NOMO-1 treated with DMSO at 0.1 percent for 48 hours (cell line): ENCODE data around the gene MDGA2.

Experiments used
- DNase-seq: peaks from one replicate; lab custom pipeline; 2025; ENCODE audit not compliant: unreplicated experiment; lab: John Stamatoyannopoulos, UW

MDGA2 gene

GRCh38 chr14:47154276-47154797 lies 521.1 kb downstream of the MDGA2 start:
- no peak for DNase-seq

GRCh38 chr14:47153746-47154145 lies 521.7 kb downstream of the MDGA2 start:
- DNase-seq: no peak

- DNase-seq: no peak
Observed at GRCh38 chr14:47150267-47150666, 525.1 kb downstream of the MDGA2 start.

- DNase-seq: no peak
Observed at GRCh38 chr14:47149326-47149725, 526.1 kb downstream of the MDGA2 start.

GRCh38 chr14:47148686-47149085 lies 526.7 kb downstream of the MDGA2 start:
- no peak for DNase-seq

GRCh38 chr14:47120645-47121044 lies 554.8 kb downstream of the MDGA2 start:
- DNase-seq: no peak

GRCh38 chr14:47103771-47104170 lies 571.6 kb downstream of the MDGA2 start:
- DNase-seq: no peak

GRCh38 chr14:47102472-47102871 lies 572.9 kb downstream of the MDGA2 start:
- no peak for DNase-seq

GRCh38 chr14:47085678-47086077 lies 589.7 kb downstream of the MDGA2 start:
- DNase-seq: no peak

- no peak for DNase-seq
Observed at GRCh38 chr14:47065326-47065725, 610.1 kb downstream of the MDGA2 start.

- DNase-seq: no peak
Observed at GRCh38 chr14:47060050-47060449, 615.4 kb downstream of the MDGA2 start.

- no peak for DNase-seq
Observed at GRCh38 chr14:47057364-47057763, 618.0 kb downstream of the MDGA2 start.

- DNase-seq: no peak
Observed at GRCh38 chr14:47044841-47045240, 630.6 kb downstream of the MDGA2 start.

- DNase-seq: no peak
Observed at GRCh38 chr14:47040550-47040949, 634.9 kb downstream of the MDGA2 start.

- no peak for DNase-seq
Observed at GRCh38 chr14:47039336-47039735, 636.1 kb downstream of the MDGA2 start.

- no peak for DNase-seq
Observed at GRCh38 chr14:47022721-47023120, 652.7 kb downstream of the MDGA2 start.

- DNase-seq: no peak
Observed at GRCh38 chr14:47020500-47020899, 654.9 kb downstream of the MDGA2 start.

GRCh38 chr14:47012533-47013280 lies 662.7 kb downstream of the MDGA2 start:
- DNase-seq: no peak

- DNase-seq: no peak
Observed at GRCh38 chr14:47009615-47010014, 665.8 kb downstream of the MDGA2 start.

GRCh38 chr14:47008732-47009131 lies 666.7 kb downstream of the MDGA2 start:
- no peak for DNase-seq

GRCh38 chr14:46999661-47000060 lies 675.7 kb downstream of the MDGA2 start:
- DNase-seq: no peak

GRCh38 chr14:46989566-46989965 lies 685.8 kb downstream of the MDGA2 start:
- DNase-seq: no peak

GRCh38 chr14:46988312-46988711 lies 687.1 kb downstream of the MDGA2 start:
- no peak for DNase-seq
